ENCODE measurements around the gene CLPTM1. TPM values are rescaled to one million over a fixed set of nuclear protein-coding genes. Genes with fewer than 3 reads are reported as not detected.

CLPTM1 gene
- total and polyA plus RNA-seq, 2 donors (not counting 1 experiment from before 2014, with no cell fraction given) = 121 to 129 TPM

- ChIA-PET CTCF (interaction anchor here (2.0 kb wide), 1 partner anchor 36 kb away, joined by 4 read pairs; no protein-coding TSS in a partner anchor), POLR2A (no interaction called here)
- peaks cover 8 to 54% of the 10 kb centered on the region in 2 experiments for H3K36me3 ChIP-seq (replicated peaks in 1 of 2; ENCODE audit: control extremely low read depth in 1 of 2, control insufficient read depth in 1 of 2, extremely low read depth in 1 of 2, insufficient read depth in 2 of 2, low read length in 1 of 2)
- DNase-seq (no peak), ATAC-seq (ENCODE audit: low read depth) (no peak)
- intact Hi-C loops (cut with micrococcal nuclease) = no loop called here
- TF ChIP-seq CTCF (IDR thresholded peaks at IDR 0.05) (no peak), EZH2 (IDR thresholded peaks at IDR 0.05; ENCODE audit: borderline replicate concordance, insufficient read depth, low read depth, low read length, poor library complexity, severe bottlenecking) (no peak)
- H3K4me1 ChIP-seq (ENCODE audit: control insufficient read depth in 2 of 2, insufficient read depth in 2 of 2, low read length in 2 of 2) = no peaks in the 10 kb centered on the region
- Mint-ChIP-seq H3K9me3 (ENCODE audit: insufficient read depth) (no peaks in the 10 kb centered on the region), H3K4me1 (peaks cover 2% of the 10 kb centered on the region), H3K27ac (no peak overlapping the region), H3K4me3 (no peak overlapping the region), H3K27me3 (no peaks in the 10 kb centered on the region)
- peaks cover 41% of the 10 kb centered on the region for H3K79me2 ChIP-seq (ENCODE audit: control insufficient read depth, insufficient read depth, low read length)
- H4K20me1 ChIP-seq (ENCODE audit: control insufficient read depth, insufficient read depth, low read length, poor library complexity, severe bottlenecking) = no peaks in the 10 kb centered on the region
- no peaks in the 10 kb centered on the region for H3K9me3 ChIP-seq (ENCODE audit: control extremely low read depth in 1 of 3, control insufficient read depth in 2 of 3, insufficient read depth in 1 of 3, low read length in 2 of 3)
- H3K4me3 ChIP-seq (ENCODE audit: control extremely low read depth in 1 of 5, extremely low read depth in 1 of 5, insufficient read depth in 1 of 5, low read depth in 2 of 5, low read length in 4 of 5) = no peak overlapping the region
- no peak overlapping the region for H3K27ac ChIP-seq (ENCODE audit: low read length in 2 of 2)
- H3K27me3 ChIP-seq (replicated peaks in 1 of 4; ENCODE audit: control extremely low read depth in 1 of 4, control insufficient read depth in 3 of 4, insufficient read depth in 4 of 4, low read length in 3 of 4) = no peaks in the 10 kb centered on the region
- H3K9ac ChIP-seq (ENCODE audit: low read length) = no peak overlapping the region
- 95% methylated on average over 4 of the region's 9 CpGs for WGBS (ENCODE audit: insufficient coverage)
- no peak overlapping the region for H2AFZ ChIP-seq (ENCODE audit: insufficient read depth, low read depth, low read length, poor library complexity, severe bottlenecking)
- H3K4me2 ChIP-seq (replicated peaks; ENCODE audit: low read depth, low read length, poor library complexity, severe bottlenecking) = no peak overlapping the region
Measured at GRCh38 chr19:45025264-45025663, 70.1 kb downstream of the CLPTM1 start.

- POLR2A ChIA-PET = no interaction called here
- no peaks in the 10 kb centered on the region for H3K9me3 ChIP-seq (ENCODE audit: control extremely low read depth in 1 of 3, control insufficient read depth in 2 of 3, insufficient read depth in 1 of 3, low read length in 2 of 3)
- Mint-ChIP-seq H3K9me3 (ENCODE audit: insufficient read depth) (no peaks in the 10 kb centered on the region), H3K27me3 (no peaks in the 10 kb centered on the region), H3K27ac (no peak overlapping the region), H3K4me3 (no peak overlapping the region), H3K4me1 (peaks cover 2% of the 10 kb centered on the region)
- peaks cover 31% of the 10 kb centered on the region for H3K79me2 ChIP-seq (ENCODE audit: control insufficient read depth, insufficient read depth, low read length)
- no peak overlapping the region for H3K27ac ChIP-seq (ENCODE audit: low read length in 2 of 2)
- H3K9ac ChIP-seq (ENCODE audit: low read length) = no peak overlapping the region
- no peaks in the 10 kb centered on the region for H4K20me1 ChIP-seq (ENCODE audit: control insufficient read depth, insufficient read depth, low read length, poor library complexity, severe bottlenecking)
- ATAC-seq (ENCODE audit: low read depth) (no peak), DNase-seq (no peak)
- no peak overlapping the region for H2AFZ ChIP-seq (ENCODE audit: insufficient read depth, low read depth, low read length, poor library complexity, severe bottlenecking)
- H3K36me3 ChIP-seq (replicated peaks in 1 of 2; ENCODE audit: control extremely low read depth in 1 of 2, control insufficient read depth in 1 of 2, extremely low read depth in 1 of 2, insufficient read depth in 2 of 2, low read length in 1 of 2) = peaks cover 11 to 60% of the 10 kb centered on the region in 2 experiments
- CTCF ChIA-PET = interaction anchor here (1.0 to 4.0 kb wide), 4 partner anchors 8 to 39 kb away, joined by 4 to 14 read pairs (median 5); no protein-coding TSS in a partner anchor
- H3K4me3 ChIP-seq (ENCODE audit: control extremely low read depth in 1 of 5, extremely low read depth in 1 of 5, insufficient read depth in 1 of 5, low read depth in 2 of 5, low read length in 4 of 5) = no peak overlapping the region
- no peak for TF ChIP-seq CTCF (IDR thresholded peaks at IDR 0.05)
- no peak for TF ChIP-seq EZH2 (IDR thresholded peaks at IDR 0.05; ENCODE audit: borderline replicate concordance, insufficient read depth, low read depth, low read length, poor library complexity, severe bottlenecking)
- H3K4me1 ChIP-seq (ENCODE audit: control insufficient read depth in 2 of 2, insufficient read depth in 2 of 2, low read length in 2 of 2) = no peaks in the 10 kb centered on the region
- intact Hi-C loops (cut with micrococcal nuclease) = no loop called here
- no peaks in the 10 kb centered on the region for H3K27me3 ChIP-seq (replicated peaks in 1 of 4; ENCODE audit: control extremely low read depth in 1 of 4, control insufficient read depth in 3 of 4, insufficient read depth in 4 of 4, low read length in 3 of 4)
- no peak overlapping the region for H3K4me2 ChIP-seq (replicated peaks; ENCODE audit: low read depth, low read length, poor library complexity, severe bottlenecking)
- WGBS (ENCODE audit: insufficient coverage) = 100% methylated on average over 2 of the region's 2 CpGs
Measured at GRCh38 chr19:45027371-45027770, 72.2 kb downstream of the CLPTM1 start.
